CD14-positive monocyte (primary cell): Measurements from ENCODE around the gene ADD2. TPM values are rescaled to one million over a fixed set of nuclear protein-coding genes. Genes with fewer than 3 reads are reported as not detected.

Experiments used
- DNase-seq, 3 donors: peaks; one replicate each; pipeline ENCODE4 v3.0.0-alpha.2; 2011 to 2022
- H2AFZ ChIP-seq: 2 replicates; pipeline ENCODE4 v1.6.0; 2012; ENCODE audit warnings: mild to moderate bottlenecking, low read depth, low read length, inconsistent platforms; ENCODE audit not compliant: insufficient read depth, poor library complexity, severe bottlenecking
- H3K27ac ChIP-seq, 2 donors: 1 replicate in 1 of 2; 2 replicates in 1 of 2; pipeline ENCODE4 v1.5.1; 2012 to 2013; ENCODE audit warnings: low read length in 2 of 2, control low read depth in 1 of 2, inconsistent platforms in 1 of 2, low read depth in 1 of 2, mild to moderate bottlenecking in 1 of 2
- H3K27me3 ChIP-seq, 2 donors: one replicate each; pipeline versions ENCODE4 v1.6.0 to v1.6.1; 2011 to 2013; ENCODE audit warnings: low read length in 2 of 2; ENCODE audit not compliant: control insufficient read depth in 2 of 2, insufficient read depth in 2 of 2
- H3K36me3 ChIP-seq, 2 donors: replicated peaks in 1 of 2; 1 replicate in 1 of 2; 2 replicates in 1 of 2; pipeline versions ENCODE4 v1.5.1 to v1.6.1; 2012 to 2013; ENCODE audit warnings: low read length in 2 of 2, control low read depth in 1 of 2, inconsistent platforms in 1 of 2, mild to moderate bottlenecking in 1 of 2; ENCODE audit not compliant: insufficient read depth in 2 of 2, control insufficient read depth in 1 of 2
- H3K4me1 ChIP-seq, 2 donors: 1 replicate in 1 of 2; 2 replicates in 1 of 2; pipeline versions ENCODE4 v1.5.1 to v1.6.1; 2012 to 2013; ENCODE audit warnings: low read length in 2 of 2, control low read depth in 1 of 2, inconsistent platforms in 1 of 2, mild to moderate bottlenecking in 1 of 2, moderate library complexity in 1 of 2; ENCODE audit not compliant: insufficient read depth in 2 of 2, control insufficient read depth in 1 of 2
- H3K4me2 ChIP-seq: replicated peaks from 2 replicates; pipeline ENCODE3; 2012; ENCODE audit warnings: low read length, moderate library complexity, mild to moderate bottlenecking; ENCODE audit not compliant: poor library complexity, severe bottlenecking; ENCODE audit errors: extremely low read depth
- H3K4me3 ChIP-seq, 3 experiments: fragments of 200-600 bp in 1 of 3; sonication (generic) in 1 of 3; replicated peaks in 1 of 3; 1 replicate in 2 of 3; 2 replicates in 1 of 3; pipeline ENCODE4 v1.5.1; 2011 to 2013; ENCODE audit warnings: low read length in 3 of 3, mild to moderate bottlenecking in 3 of 3, control low read depth in 2 of 3, low read depth in 2 of 3, inconsistent platforms in 1 of 3, moderate library complexity in 1 of 3
- H3K79me2 ChIP-seq: 2 replicates; pipeline ENCODE4 v1.6.0; 2012; ENCODE audit warnings: mild to moderate bottlenecking, control low read depth, inconsistent platforms, low read length, moderate library complexity; ENCODE audit not compliant: insufficient read depth
- H3K9ac ChIP-seq: 2 replicates; pipeline ENCODE4 v1.6.0; 2017; ENCODE audit warnings: low read length, mild to moderate bottlenecking; ENCODE audit not compliant: insufficient read depth, poor library complexity, severe bottlenecking
- H3K9me3 ChIP-seq, 2 donors: replicated peaks in 1 of 2; 1 replicate in 1 of 2; 2 replicates in 1 of 2; pipeline versions ENCODE4 v1.5.1 to v1.6.1; 2012 to 2013; ENCODE audit warnings: low read length in 2 of 2, control low read depth in 1 of 2; ENCODE audit not compliant: control insufficient read depth in 1 of 2, insufficient read depth in 1 of 2
- H4K20me1 ChIP-seq: 2 replicates; pipeline ENCODE4 v1.6.0; 2012; ENCODE audit warnings: mild to moderate bottlenecking, low read length, control low read depth, moderate library complexity; ENCODE audit not compliant: insufficient read depth
- H3K27ac Mint-ChIP-seq, 7 donors: one replicate each; pipeline ENCODE4 v1.8.0; 2020; ENCODE audit warnings: mild to moderate bottlenecking in 7 of 7, mixed read lengths in 7 of 7, moderate library complexity in 6 of 7, inconsistent platforms in 2 of 7
- H3K27me3 Mint-ChIP-seq, 3 donors: one replicate each; pipeline ENCODE4 v1.8.0; 2021 to 2022; ENCODE audit warnings: low read depth in 3 of 3, mild to moderate bottlenecking in 3 of 3, mixed read lengths in 3 of 3, moderate library complexity in 3 of 3, inconsistent platforms in 1 of 3
- H3K36me3 Mint-ChIP-seq, 2 donors: one replicate each; pipeline ENCODE4 v1.8.0; 2020; ENCODE audit warnings: mixed read lengths in 2 of 2, inconsistent platforms in 1 of 2, mild to moderate bottlenecking in 1 of 2
- H3K4me1 Mint-ChIP-seq: one replicate; pipeline ENCODE4 v1.8.0; 2020; ENCODE audit warnings: mild to moderate bottlenecking, mixed read lengths
- H3K4me3 Mint-ChIP-seq, 2 donors: one replicate each; pipeline ENCODE4 v1.8.0; 2020; ENCODE audit warnings: mild to moderate bottlenecking in 2 of 2, mixed read lengths in 2 of 2, moderate library complexity in 1 of 2
- H3K9me3 Mint-ChIP-seq, 7 donors: one replicate each; pipeline ENCODE4 v1.8.0; 2020 to 2022; ENCODE audit warnings: mixed read lengths in 7 of 7, mild to moderate bottlenecking in 6 of 7, moderate library complexity in 6 of 7, inconsistent platforms in 2 of 7
- WGBS: methylation state at CpG from one replicate; pipeline ENCODE4 v1.1.5; 2013; ENCODE audit warnings: missing lambda C conversion rate; ENCODE audit not compliant: insufficient coverage; 5-methylcytosine and 5-hydroxymethylcytosine counted together
- intact Hi-C, 2 donors: fragments of 100-400 bp; cut with micrococcal nuclease; formaldehyde crosslinking; loops; one replicate each; pipeline versions ENCODE4 v1.15.0 to v1.15.1; 2023
- polyA plus RNA-seq, 3 donors: library from polyadenylated mRNA; depleted of rRNA in 1 of 3; unstranded in 2 of 3; stranded (reverse) in 1 of 3; fragments of 300-500 nt in 2 of 3; fragments of >200 nt in 1 of 3; fragmentation: Illumina TruSeq in 2 of 3; gene quantifications; 1 replicate in 2 of 3; 2 replicates in 1 of 3; pipeline ENCODE4 v1.2.3, GENCODE V29; 2012 to 2021
- TF ChIP-seq, protein P1 (sequence below): fragments of 200-600 bp; IDR thresholded peaks from one replicate; pipeline ENCODE4 v1.8.0; 2022; ENCODE audit warnings: antibody characterized with exemption, mild to moderate bottlenecking

ADD2 gene
- polyA plus RNA-seq, 3 donors, result 0.18 to 0.56 (median 0.26) TPM

DNA sequence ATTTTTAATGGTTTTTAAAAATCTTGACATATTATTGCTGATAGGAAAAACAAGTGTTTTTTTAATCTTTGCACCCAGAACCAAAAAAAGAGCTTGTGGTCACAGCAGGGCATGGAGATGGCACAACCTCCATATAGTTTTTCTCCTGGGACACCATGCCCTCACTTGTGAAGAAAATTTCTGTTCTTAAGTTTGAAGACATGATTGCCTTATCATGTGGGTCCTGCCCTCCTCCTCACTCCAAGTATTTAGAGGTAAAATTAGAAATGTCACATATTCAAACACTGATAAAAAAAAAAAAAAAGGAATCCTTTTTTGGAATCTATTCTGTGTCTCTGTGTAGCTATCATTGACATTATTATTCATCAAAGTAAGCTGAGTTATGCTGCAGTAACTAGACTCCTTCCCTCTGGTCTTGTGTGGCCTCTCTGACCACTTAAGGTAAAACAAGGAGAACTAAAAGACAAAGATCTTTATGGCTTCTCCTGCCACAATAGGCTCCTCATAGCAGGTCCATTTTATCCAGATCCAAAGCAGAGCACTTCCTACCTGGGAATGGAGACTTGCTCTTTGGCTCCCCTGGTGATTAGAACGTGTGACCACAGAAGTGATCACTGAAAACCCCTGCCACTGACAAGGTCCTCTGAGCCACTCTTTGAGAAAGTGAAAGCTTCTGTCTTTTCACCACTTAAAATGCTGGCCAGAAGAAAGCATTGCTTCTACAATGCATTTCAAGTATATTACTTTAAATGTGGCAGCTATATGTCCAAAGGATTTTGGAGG is 19.8 kb downstream of the ADD2 start:
- Mint-ChIP-seq H3K27me3 (peaks cover 4 to 13% (median 6%) of the 10 kb centered on the region in 3 donors), H3K4me1 (no peaks in the 10 kb centered on the region), H3K4me3 (no peak overlapping the region), H3K27ac (no peak overlapping the region), H3K9me3 (peaks cover 0 to 6% (median 1%) of the 10 kb centered on the region in 7 donors), H3K36me3 (no peaks in the 10 kb centered on the region)
- Histone ChIP-seq H3K27me3 (peaks cover 3 to 6% of the 10 kb centered on the region in 2 donors), H3K9ac (no peak overlapping the region), H3K36me3 (no peaks in the 10 kb centered on the region), H4K20me1 (no peaks in the 10 kb centered on the region), H3K4me1 (no peaks in the 10 kb centered on the region), H3K9me3 (no peaks in the 10 kb centered on the region), H2AFZ (no peak overlapping the region), H3K4me2 (no peak overlapping the region), H3K27ac (no peak overlapping the region), H3K79me2 (no peaks in the 10 kb centered on the region), H3K4me3 (no peak overlapping the region)
- TF ChIP-seq, protein P1, sequence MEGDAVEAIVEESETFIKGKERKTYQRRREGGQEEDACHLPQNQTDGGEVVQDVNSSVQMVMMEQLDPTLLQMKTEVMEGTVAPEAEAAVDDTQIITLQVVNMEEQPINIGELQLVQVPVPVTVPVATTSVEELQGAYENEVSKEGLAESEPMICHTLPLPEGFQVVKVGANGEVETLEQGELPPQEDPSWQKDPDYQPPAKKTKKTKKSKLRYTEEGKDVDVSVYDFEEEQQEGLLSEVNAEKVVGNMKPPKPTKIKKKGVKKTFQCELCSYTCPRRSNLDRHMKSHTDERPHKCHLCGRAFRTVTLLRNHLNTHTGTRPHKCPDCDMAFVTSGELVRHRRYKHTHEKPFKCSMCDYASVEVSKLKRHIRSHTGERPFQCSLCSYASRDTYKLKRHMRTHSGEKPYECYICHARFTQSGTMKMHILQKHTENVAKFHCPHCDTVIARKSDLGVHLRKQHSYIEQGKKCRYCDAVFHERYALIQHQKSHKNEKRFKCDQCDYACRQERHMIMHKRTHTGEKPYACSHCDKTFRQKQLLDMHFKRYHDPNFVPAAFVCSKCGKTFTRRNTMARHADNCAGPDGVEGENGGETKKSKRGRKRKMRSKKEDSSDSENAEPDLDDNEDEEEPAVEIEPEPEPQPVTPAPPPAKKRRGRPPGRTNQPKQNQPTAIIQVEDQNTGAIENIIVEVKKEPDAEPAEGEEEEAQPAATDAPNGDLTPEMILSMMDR, result no peak
- DNase-seq, result no peak
- 0% methylated on average over 1 of the region's 1 CpG for WGBS
- intact Hi-C loops, result no loop called here

DNA sequence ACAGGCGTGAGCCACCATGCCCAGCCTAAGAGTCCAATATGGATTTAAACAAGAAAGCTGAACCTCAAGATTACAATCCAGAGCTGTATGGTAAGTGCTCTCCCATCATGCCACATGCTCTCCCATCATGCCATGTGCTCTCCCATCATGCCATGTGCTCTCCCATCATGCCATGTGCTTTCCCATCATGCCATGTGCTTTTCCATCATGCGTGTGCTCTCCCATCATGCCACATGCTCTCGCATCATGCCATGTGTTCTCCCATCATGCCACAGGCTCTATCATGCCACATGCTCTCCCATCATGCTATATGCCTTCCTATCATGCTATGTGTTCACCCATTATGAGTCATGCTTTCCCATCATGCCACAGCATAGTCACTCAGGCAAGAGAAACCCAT is 20.7 kb downstream of the ADD2 start:
- intact Hi-C loops, result no loop called here
- no peak overlapping the region for H3K4me3 ChIP-seq
- no peaks in the 10 kb centered on the region for H3K36me3 Mint-ChIP-seq
- TF ChIP-seq, protein P1, result no peak
- H3K9me3 Mint-ChIP-seq, result peaks cover 0 to 6% (median 1%) of the 10 kb centered on the region in 7 donors
- no peaks in the 10 kb centered on the region for H4K20me1 ChIP-seq
- peaks cover 4 to 13% (median 6%) of the 10 kb centered on the region in 3 donors for H3K27me3 Mint-ChIP-seq
- peaks cover 3 to 6% of the 10 kb centered on the region in 2 donors for H3K27me3 ChIP-seq
- no peaks in the 10 kb centered on the region for H3K4me1 Mint-ChIP-seq
- 94% methylated on average over 3 of the region's 3 CpGs for WGBS
- DNase-seq, result no peak
- H3K4me2 ChIP-seq, result no peak overlapping the region
- H3K4me1 ChIP-seq, result no peaks in the 10 kb centered on the region
- H3K79me2 ChIP-seq, result no peaks in the 10 kb centered on the region
- H3K9me3 ChIP-seq, result no peaks in the 10 kb centered on the region
- H3K4me3 Mint-ChIP-seq, result no peak overlapping the region
- no peak overlapping the region for H3K27ac Mint-ChIP-seq
- no peak overlapping the region for H3K27ac ChIP-seq
- no peak overlapping the region for H2AFZ ChIP-seq
- H3K36me3 ChIP-seq, result no peaks in the 10 kb centered on the region
- no peak overlapping the region for H3K9ac ChIP-seq
